GM19372 (cell line): ENCODE measurements around the gene NKPD1.

ENCODE experiments used
- ATAC-seq: cut with Tn5 transposase; IDR thresholded peaks from one replicate; pipeline ENCODE4 v1.9.1; 2021; ENCODE audit warnings: mild to moderate bottlenecking, low read depth, moderate library complexity; ENCODE audit not compliant: unreplicated experiment

Gene NKPD1

DNA sequence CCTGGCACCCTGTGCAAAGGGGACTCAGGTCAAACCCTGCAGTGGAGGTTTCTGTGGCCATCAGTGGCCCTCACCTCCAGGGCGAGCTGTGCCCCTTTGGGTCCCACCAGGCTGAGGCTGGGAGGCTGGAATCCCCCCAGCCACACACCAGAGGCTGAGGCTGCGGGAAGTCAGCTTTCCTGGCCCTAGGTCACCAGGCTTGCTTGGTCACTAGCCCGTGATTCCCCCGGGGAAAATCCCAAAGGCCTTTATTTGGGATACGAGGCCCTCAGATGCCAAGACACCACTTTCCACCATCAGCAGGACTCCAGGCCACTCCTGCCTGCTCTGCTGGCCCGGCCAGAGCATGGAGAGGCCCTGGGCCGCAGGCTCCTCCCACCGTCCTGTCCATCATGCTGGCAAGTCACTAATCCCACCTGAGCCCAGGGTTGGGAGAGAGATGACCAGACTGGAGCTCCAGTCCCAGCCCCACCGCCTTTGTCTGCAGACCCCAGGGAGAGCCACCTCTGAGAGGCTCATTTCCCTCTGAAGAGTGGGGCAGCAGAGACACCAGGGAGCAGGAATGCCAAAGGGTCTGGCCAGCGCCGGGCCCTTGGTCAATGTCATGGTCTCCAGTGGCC lies 4.7 kb downstream of the NKPD1 start:
- no peak for ATAC-seq

DNA sequence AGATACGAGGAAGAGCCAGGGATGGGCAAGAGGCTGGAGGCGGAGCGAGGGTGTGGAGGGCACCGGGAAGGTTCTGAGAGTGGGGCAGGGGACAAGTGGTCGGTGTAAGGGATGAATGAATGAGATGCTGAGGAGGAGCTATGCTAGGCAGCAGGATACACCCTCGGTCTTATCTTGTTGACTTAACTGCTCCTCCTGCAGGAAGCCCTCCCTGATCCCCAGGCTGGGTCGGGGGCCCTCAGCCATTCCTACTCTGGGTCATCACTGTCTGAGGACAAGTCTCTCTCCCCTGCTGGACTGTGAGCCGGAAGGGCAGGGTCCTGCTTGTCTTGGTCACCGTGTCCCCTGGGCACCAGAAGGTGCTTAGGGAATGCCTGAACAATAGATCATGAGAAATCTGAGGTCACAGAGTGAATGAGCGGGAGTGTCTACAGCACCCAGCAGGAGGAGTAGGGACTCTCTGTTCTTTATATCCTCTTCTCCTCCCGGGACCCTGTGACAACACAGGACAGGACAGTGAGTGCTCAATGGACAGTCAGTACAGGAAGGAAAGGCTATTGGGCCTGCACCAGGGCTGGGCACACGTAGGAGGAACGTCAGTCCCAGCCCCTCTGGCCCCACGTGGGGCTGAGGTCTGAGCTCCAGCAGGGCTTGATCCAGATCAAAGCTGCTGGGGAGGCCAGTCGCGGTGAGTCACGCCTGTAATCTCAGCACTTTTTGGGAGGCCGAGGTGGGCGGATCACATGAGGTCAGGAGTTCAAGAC lies 6.5 kb downstream of the NKPD1 start:
- ATAC-seq: no peak

DNA sequence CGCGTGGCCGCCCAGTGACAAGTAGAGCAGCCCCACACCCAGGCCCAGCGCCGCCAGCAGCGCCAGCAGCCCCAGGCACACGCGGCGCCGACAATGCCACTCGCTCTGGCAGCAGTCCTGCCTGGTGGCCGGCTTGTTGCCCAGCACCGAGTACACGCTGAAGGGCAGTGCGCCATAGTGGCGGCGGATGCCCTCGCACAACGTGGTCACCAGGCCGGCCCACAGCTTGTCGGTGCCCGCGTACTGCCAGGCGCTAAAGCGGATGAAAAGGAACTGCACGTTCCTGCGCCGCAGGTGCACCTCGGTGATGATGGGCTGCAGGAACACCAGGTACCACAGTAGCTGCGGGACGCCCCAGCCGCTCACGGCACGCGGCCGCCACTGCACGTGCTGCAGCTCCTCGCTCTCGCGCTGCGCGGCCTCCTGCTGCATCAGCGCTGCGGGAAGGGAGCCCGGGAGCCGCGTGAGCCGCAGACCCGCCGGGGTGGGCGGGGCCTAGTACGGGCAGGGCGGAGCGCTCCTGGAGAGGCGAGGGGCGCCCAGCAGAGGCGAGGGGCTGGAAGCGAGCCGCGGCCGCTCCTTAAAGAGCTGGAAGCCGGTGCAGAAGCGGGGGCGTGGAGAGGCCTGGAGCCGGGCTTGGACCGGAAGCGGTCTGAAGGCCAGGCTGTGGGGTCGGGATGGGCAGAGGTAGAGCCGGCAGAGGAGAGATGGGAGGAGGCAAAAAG lies 7.3 kb downstream of the NKPD1 start:
- no peak for ATAC-seq

DNA sequence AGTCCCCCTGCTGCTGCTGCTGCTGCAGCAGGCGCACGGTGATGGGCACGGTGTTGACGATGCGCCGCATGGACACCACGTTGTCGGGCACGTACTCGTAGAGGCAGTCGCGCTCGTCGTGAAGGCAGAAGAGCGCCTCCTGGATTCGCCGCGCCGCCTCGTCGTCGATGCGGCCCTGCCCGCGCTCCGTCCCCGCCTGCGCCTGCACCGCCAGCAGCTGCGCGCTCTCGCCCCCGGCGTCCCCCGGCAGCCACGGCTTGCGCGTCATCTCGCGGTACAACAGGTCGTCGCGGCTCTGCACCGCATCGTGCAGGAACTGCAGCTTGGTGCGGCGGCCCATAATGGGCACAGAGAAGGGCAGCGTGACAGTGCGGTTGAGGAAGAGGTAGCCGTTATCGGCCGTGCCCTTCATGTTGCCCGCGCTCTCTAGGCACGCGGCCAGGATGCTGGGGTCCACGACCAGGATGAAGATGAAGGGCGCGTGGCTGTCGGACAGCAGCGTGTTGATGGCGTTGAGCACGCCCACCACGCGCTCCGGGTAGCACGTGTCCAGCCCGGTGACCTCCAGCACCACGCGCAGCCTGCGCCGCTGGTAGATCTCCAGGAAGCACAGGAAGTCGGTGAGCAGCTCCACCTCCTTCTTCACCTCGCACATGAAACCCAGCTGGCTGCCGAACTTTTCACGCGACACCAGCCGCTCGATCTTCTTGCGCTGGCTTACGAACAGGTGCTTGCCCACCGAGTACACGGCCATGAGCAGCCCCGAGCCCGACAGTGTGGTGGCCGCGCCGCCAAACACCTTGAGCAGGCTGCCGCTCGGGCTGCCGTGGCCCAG lies 8.1 kb downstream of the NKPD1 start:
- ATAC-seq: no peak

GRCh38 chr19:45151821-45152503 lies 8.8 kb downstream of the NKPD1 start:
- no peak for ATAC-seq

DNA sequence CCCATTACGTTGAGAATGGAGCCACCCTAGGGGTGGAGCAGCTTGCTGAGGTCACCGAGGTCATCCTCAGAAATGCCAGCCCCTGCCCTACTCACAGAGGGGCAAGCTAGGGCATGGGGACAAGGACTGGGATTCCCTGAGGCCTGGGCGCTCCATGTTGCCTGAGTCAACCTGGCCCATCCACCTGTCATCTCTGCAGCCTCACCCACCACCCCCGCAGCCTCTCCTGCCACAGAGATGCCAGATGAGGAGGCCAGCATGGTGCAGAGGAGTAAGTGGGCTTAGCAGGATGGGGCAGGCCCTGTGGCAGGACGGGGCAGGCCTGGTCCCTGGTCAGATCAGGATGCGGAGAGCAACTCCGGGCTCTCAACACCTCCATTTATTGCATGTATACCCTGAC lies 9.5 kb downstream of the NKPD1 start:
- ATAC-seq: no peak

- ATAC-seq: no peak
Observed at GRCh38 chr19:45150751-45151281, 10.0 kb downstream of the NKPD1 start.

- ATAC-seq: no peak
Observed at GRCh38 chr19:45150180-45150579, 10.6 kb downstream of the NKPD1 start.

DNA sequence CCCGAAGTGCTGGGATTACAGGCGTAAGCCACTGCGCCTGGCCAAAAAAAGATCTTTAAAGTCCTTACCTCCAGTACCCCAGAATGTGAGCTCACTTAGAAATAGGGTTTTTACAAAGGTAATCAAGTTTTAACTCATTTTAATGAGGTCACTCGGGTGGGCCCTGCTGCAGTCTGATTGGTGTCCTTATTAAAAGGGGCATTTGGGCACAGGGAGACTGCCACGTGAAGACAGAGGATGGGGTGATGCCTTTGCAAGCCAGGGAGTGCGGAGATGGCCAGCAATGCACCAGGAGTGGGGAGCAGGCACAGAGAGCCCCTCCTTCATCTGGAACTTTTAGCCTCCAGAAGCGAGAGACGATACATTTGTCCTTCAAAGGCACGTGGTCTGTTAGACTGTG lies 11.7 kb downstream of the NKPD1 start:
- no peak for ATAC-seq

DNA sequence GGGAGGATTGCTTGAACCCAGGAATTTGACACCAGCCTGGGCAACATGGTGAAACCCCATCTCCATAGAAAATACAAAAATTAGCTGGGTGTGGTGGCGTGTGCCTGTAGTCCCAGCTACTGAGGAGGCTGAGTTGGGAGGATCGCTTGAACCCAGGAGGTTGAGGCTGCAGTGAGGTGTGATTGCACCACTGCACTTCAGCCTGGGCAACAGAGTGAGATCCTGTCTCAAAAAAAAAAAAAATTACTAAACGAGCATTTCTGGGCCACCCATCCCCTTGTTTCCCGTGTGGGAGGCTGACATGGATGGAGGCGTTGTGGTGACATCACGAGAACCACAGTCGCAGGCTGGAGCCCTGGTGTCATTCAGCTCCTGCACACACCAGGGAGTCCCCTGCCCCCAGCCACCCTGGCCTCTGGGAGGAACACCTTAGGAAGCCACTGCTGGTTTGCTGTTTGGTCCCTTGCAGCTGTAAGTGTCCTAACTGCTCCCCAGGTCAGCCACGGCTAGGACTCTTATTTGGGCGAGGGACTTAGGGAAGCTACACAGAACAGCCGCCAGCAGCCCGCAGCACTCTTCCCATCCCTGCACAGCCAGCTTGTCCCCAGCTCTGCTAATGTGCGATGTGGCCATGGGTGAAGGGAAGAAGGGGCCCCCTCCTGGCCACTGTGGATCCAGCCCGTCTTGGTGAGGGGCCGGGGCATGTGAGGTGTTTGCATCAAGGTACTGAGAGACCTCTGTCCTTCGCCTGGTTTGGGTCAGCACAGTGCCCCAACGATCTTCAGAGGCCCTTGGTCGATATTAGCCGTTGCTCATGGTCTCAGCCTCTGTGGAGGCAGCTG lies 12.7 kb downstream of the NKPD1 start:
- ATAC-seq: no peak

GRCh38 chr19:45146741-45147205 lies 14.0 kb downstream of the NKPD1 start:
- ATAC-seq: no peak

DNA sequence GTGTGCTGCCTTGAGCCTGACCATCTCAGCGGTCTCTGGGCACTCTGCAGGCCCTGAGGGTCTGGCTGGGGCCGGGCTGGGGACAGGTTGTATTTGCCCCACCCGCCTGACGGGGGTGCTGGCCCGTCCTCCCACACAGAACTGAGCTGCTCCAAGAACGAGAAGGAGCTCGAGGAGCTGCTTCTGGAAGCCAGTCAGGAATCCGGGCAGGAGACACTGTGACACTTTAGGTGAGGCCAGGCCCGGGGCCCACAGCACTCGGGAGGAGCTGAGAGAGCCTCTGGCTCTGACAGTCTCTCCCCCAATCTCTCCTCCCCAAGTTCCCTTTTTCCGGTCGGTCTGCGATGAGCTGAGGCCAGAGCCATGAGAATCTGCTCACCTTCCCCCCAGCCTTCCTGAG lies 14.5 kb downstream of the NKPD1 start:
- ATAC-seq: no peak

- ATAC-seq: no peak
Observed at GRCh38 chr19:45145270-45146189, 15.3 kb downstream of the NKPD1 start.

GRCh38 chr19:45144431-45145269 lies 16.1 kb downstream of the NKPD1 start:
- no peak for ATAC-seq

GRCh38 chr19:45142726-45143110 lies 18.1 kb downstream of the NKPD1 start:
- no peak for ATAC-seq

DNA sequence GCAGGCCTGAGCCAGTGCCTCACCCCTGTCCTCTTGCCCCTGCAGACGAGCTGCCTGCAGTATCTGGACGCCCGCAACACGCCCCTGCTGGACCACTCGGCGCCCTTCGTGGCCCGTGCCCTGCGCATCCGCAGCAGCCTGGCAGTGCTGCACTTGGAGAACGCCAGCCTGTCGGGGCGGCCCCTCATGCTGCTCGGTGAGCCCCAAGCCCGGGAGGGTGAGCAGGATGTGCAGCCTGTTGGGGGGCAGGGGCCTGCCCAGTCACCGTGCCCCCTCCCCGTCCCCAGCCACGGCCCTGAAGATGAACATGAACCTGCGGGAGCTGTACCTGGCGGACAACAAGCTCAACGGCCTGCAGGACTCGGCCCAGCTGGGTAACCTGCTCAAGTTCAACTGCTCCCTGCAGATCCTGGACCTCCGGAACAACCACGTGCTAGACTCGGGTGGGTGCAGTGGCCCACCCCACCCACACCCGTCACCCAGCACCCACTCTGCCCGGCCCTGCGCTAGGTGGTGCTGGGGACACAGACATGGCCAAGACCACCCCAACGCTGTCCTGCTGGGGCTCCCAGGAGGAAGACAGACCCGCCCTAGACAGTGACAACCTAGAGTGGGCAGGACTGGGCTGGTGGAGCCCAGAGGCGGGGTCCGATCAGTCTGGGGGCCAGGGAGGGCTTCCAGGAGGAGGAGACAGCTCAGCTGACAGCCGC lies 18.6 kb downstream of the NKPD1 start:
- ATAC-seq: no peak
